ENCODE data around the gene SLC15A4. TPM values are rescaled to one million over a fixed set of nuclear protein-coding genes. Genes with fewer than 3 reads are reported as not detected.

Gene SLC15A4
- total and polyA plus RNA-seq, 9 of the 15 experiments (the other 6 are each of a cell fraction or from before 2014, with no cell fraction given): 5.5 to 20.8 (median 10.1) TPM

- POLR2A ChIA-PET: no interaction called here
- in situ Hi-C loops (cut with MboI) (no loop called here), intact Hi-C loops (cut with micrococcal nuclease) (no loop called here)
- CTCF ChIA-PET (ENCODE audit: low intra/inter-chr PET ratio): no interaction called here
- Histone ChIP-seq H3K27ac (ENCODE audit: extremely low read depth, low read depth, low read length) (no peak overlapping the region), H3K4me2 (ENCODE audit: insufficient read depth, low read length) (no peak overlapping the region), H3K9me1 (ENCODE audit: control insufficient read depth, insufficient read depth, low read length) (no peaks in the 10 kb centered on the region), H3K27me3 (ENCODE audit: control insufficient read depth in 2 of 2, insufficient read depth in 2 of 2, low read length in 2 of 2) (peaks cover 21 to 70% of the 10 kb centered on the region in 2 experiments; a peak in 4 of 5 replicates), H3K4me3 (no peak overlapping the region), H2AFZ (ENCODE audit: low read depth, low read length) (no peak overlapping the region), H3K4me1 (replicated peaks in 1 of 2; ENCODE audit: control insufficient read depth in 2 of 2, insufficient read depth in 2 of 2, low read length in 2 of 2) (no peaks in the 10 kb centered on the region), H4K20me1 (replicated peaks; ENCODE audit: control insufficient read depth, insufficient read depth, low read length) (peaks cover 3% of the 10 kb centered on the region; the same call in 1 of the 2 replicates), H3K79me2 (ENCODE audit: control insufficient read depth, insufficient read depth, low read length) (no peaks in the 10 kb centered on the region), H3K9ac (ENCODE audit: insufficient read depth in 1 of 2, low read depth in 2 of 2, low read length in 2 of 2) (no peak overlapping the region), H3K9me3 (replicated peaks; ENCODE audit: control insufficient read depth, insufficient read depth, low read depth, low read length) (no peaks in the 10 kb centered on the region), H3K36me3 (ENCODE audit: control insufficient read depth, insufficient read depth, low read length) (no peaks in the 10 kb centered on the region)
- FAIRE-seq: no peak
- no peak for DNase-seq (ENCODE audit: extremely low read depth in 1 of 4, low spot score in 3 of 4)
- no peak for ATAC-seq
- BruUV-seq (replicated peaks): no TSS peak
- TF ChIP-seq, protein P1, sequence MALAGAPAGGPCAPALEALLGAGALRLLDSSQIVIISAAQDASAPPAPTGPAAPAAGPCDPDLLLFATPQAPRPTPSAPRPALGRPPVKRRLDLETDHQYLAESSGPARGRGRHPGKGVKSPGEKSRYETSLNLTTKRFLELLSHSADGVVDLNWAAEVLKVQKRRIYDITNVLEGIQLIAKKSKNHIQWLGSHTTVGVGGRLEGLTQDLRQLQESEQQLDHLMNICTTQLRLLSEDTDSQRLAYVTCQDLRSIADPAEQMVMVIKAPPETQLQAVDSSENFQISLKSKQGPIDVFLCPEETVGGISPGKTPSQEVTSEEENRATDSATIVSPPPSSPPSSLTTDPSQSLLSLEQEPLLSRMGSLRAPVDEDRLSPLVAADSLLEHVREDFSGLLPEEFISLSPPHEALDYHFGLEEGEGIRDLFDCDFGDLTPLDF (CRISPR knock-in tag; IDR thresholded peaks at IDR 0.05): no peak
- TF ChIP-seq HDAC1 (IDR thresholded peaks at IDR 0.05) (no peak), NEUROD1 (IDR thresholded peaks at IDR 0.05; ENCODE audit: borderline replicate concordance, low read depth, low read length, partially characterized antibody) (no peak), VEZF1 (CRISPR knock-in tag; IDR thresholded peaks at IDR 0.05) (no peak), FOXA1 (IDR thresholded peaks at IDR 0.05; ENCODE audit: borderline replicate concordance) (no peak), ZFP36 (IDR thresholded peaks at IDR 0.05; ENCODE audit: low read depth, low read length, partially characterized antibody) (no peak), CBX5 (IDR thresholded peaks at IDR 0.05; ENCODE audit: borderline replicate concordance, low read depth) (no peak), HNRNPK (IDR thresholded peaks at IDR 0.05; ENCODE audit: low read depth, low read length, poor library complexity, severe bottlenecking) (no peak)
- TF ChIP-seq, protein P2, sequence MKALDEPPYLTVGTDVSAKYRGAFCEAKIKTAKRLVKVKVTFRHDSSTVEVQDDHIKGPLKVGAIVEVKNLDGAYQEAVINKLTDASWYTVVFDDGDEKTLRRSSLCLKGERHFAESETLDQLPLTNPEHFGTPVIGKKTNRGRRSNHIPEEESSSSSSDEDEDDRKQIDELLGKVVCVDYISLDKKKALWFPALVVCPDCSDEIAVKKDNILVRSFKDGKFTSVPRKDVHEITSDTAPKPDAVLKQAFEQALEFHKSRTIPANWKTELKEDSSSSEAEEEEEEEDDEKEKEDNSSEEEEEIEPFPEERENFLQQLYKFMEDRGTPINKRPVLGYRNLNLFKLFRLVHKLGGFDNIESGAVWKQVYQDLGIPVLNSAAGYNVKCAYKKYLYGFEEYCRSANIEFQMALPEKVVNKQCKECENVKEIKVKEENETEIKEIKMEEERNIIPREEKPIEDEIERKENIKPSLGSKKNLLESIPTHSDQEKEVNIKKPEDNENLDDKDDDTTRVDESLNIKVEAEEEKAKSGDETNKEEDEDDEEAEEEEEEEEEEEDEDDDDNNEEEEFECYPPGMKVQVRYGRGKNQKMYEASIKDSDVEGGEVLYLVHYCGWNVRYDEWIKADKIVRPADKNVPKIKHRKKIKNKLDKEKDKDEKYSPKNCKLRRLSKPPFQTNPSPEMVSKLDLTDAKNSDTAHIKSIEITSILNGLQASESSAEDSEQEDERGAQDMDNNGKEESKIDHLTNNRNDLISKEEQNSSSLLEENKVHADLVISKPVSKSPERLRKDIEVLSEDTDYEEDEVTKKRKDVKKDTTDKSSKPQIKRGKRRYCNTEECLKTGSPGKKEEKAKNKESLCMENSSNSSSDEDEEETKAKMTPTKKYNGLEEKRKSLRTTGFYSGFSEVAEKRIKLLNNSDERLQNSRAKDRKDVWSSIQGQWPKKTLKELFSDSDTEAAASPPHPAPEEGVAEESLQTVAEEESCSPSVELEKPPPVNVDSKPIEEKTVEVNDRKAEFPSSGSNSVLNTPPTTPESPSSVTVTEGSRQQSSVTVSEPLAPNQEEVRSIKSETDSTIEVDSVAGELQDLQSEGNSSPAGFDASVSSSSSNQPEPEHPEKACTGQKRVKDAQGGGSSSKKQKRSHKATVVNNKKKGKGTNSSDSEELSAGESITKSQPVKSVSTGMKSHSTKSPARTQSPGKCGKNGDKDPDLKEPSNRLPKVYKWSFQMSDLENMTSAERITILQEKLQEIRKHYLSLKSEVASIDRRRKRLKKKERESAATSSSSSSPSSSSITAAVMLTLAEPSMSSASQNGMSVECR (CRISPR knock-in tag; IDR thresholded peaks at IDR 0.05): no peak
- TF ChIP-seq, protein P3, sequence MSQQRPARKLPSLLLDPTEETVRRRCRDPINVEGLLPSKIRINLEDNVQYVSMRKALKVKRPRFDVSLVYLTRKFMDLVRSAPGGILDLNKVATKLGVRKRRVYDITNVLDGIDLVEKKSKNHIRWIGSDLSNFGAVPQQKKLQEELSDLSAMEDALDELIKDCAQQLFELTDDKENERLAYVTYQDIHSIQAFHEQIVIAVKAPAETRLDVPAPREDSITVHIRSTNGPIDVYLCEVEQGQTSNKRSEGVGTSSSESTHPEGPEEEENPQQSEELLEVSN (IDR thresholded peaks at IDR 0.05; ENCODE audit: borderline replicate concordance in 1 of 2, extremely low read depth in 1 of 2, insufficient read depth in 1 of 2, insufficient read length in 1 of 2, low read depth in 1 of 2, low read length in 1 of 2, poor library complexity in 1 of 2, severe bottlenecking in 1 of 2): no peak
- TF ChIP-seq, protein P4, sequence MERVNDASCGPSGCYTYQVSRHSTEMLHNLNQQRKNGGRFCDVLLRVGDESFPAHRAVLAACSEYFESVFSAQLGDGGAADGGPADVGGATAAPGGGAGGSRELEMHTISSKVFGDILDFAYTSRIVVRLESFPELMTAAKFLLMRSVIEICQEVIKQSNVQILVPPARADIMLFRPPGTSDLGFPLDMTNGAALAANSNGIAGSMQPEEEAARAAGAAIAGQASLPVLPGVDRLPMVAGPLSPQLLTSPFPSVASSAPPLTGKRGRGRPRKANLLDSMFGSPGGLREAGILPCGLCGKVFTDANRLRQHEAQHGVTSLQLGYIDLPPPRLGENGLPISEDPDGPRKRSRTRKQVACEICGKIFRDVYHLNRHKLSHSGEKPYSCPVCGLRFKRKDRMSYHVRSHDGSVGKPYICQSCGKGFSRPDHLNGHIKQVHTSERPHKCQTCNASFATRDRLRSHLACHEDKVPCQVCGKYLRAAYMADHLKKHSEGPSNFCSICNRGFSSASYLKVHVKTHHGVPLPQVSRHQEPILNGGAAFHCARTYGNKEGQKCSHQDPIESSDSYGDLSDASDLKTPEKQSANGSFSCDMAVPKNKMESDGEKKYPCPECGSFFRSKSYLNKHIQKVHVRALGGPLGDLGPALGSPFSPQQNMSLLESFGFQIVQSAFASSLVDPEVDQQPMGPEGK (CRISPR knock-in tag; IDR thresholded peaks at IDR 0.05; ENCODE audit: borderline replicate concordance): no peak
- 5% methylated on average over 9 of the region's 11 CpGs for WGBS (ENCODE audit: insufficient coverage, low coverage, missing lambda C conversion rate)
Observed at GRCh38 chr12:128863957-128864356, 40.2 kb upstream of the SLC15A4 start.
